Measurements from ENCODE around the gene SMPD2. TPM values are rescaled to one million over a fixed set of nuclear protein-coding genes. Genes with fewer than 3 reads are reported as not detected.
A peak's percentile ranks its signal among the peaks of the same experiment; 100 is the strongest.

SMPD2 gene
- 8.2 and 10.3 TPM in 2 replicates for total RNA-seq (2021)
- percentile 58 among the genes with signal in this experiment for Bru-seq, nascent RNA
- BruChase-seq, experiment 1, labeled RNA remaining after a 2-hour chase, result percentile 54 among the genes with signal in this experiment
- percentile 59 among the genes with signal in this experiment for BruChase-seq, experiment 2, labeled RNA remaining after a 6-hour chase
- long read RNA-seq, transcript SMPD2-201 (10 exons, 1,645 nt), result major isoform, 6 of 12 reads
- long read RNA-seq, partial matches to known transcripts, result 1 of 12 reads
- long read RNA-seq, other reads (novel, unspliced or antisense), result 4 of 12 reads

- Histone ChIP-seq H3K4me3 (peak within 1 kb of the TSS; percentile 92), H3K27me3 (ENCODE audit: insufficient read depth, low read depth) (no peaks in the 10 kb centered on the region), H3K4me2 (peak within 1 kb of the TSS; percentile 98), H3K36me3 (ENCODE audit: low read depth) (0 out of 2 replicates have a peak, but pooled peaks cover 9% of the 10 kb centered on the region), H3K4me1 (replicated peaks; ENCODE audit: insufficient read depth) (peaks cover 18% of the 10 kb centered on the region), H3K9me3 (ENCODE audit: insufficient read depth, low read depth) (no peaks in the 10 kb centered on the region), H2AFZ (peak within 1 kb of the TSS; percentile 80), H3F3A (ENCODE audit: insufficient read depth, low read depth) (peaks cover 25% of the 10 kb centered on the region), H3K9me2 (ENCODE audit: insufficient read depth) (no peaks in the 10 kb centered on the region), H3K27ac (peak within 1 kb of the TSS; percentile 81), H3K79me2 (ENCODE audit: low read depth) (peaks cover 38% of the 10 kb centered on the region), H4K20me1 (ENCODE audit: insufficient read depth) (no peaks in the 10 kb centered on the region)
- ChIA-PET CTCF (interaction anchor here (0.5 kb wide), 1 partner anchor 56 kb away, joined by 3 read pairs; no protein-coding TSS in a partner anchor), POLR2A (ENCODE audit: unreplicated experiment) (interaction anchor here (0.5 to 0.7 kb wide), 6 partner anchors 16 to 739 kb away, joined by 3 to 8 read pairs (median 5); partner anchors contain the start of gene WASF1)
- peak; percentile 69 to 88 for DNase-seq
- TF ChIP-seq EZH2 (IDR thresholded peaks at IDR 0.05; ENCODE audit: low read depth) (no peak), CTCF (conservative IDR thresholded peaks at IDR 0.05) (peak; percentile 56)
- intact Hi-C loops (cut with micrococcal nuclease; ENCODE audit: unreplicated experiment), result loop anchor here (1.0 to 2.0 kb wide), 2 partner anchors 42 to 57 kb away; partner anchors contain the start of gene ZBTB24
- BruUV-seq (replicated peaks), result no TSS peak
Measured at GRCh38 chr6:109440331-109441068, at the start of gene SMPD2, which contains the start of gene PPIL6. Gene SMPD2, plus strand, starts transcription at chr6:109440724. Its CDS starts 398 bp downstream, at chr6:109441122. Gene PPIL6, minus strand, starts transcription at chr6:109440628. Its CDS starts 38 bp downstream, at chr6:109440590.

GRCh38 chr6:109393157-109393885 is 47.2 kb upstream of the SMPD2 start:
- intact Hi-C loops (cut with micrococcal nuclease; ENCODE audit: unreplicated experiment), result no loop called here
- 0 out of 2 replicates have a peak, but pooled peaks cover 8% of the 10 kb centered on the region for H3F3A ChIP-seq (ENCODE audit: insufficient read depth, low read depth)
- no peaks in the 10 kb centered on the region for H3K9me3 ChIP-seq (ENCODE audit: insufficient read depth, low read depth)
- no peak overlapping the region for H3K4me3 ChIP-seq
- no peak overlapping the region for H3K27ac ChIP-seq
- BruUV-seq (replicated peaks), result no TSS peak
- H3K27me3 ChIP-seq (ENCODE audit: insufficient read depth, low read depth), result no peaks in the 10 kb centered on the region
- CTCF ChIA-PET, result interaction anchor here (0.5 kb wide), 1 partner anchor 286 kb away, joined by 4 read pairs; no protein-coding TSS in a partner anchor
- H3K36me3 ChIP-seq (ENCODE audit: low read depth), result no peaks in the 10 kb centered on the region
- no peaks in the 10 kb centered on the region for H3K79me2 ChIP-seq (ENCODE audit: low read depth)
- 0 out of 2 replicates have a peak, but pooled peaks cover 5% of the 10 kb centered on the region for H3K4me1 ChIP-seq (replicated peaks; ENCODE audit: insufficient read depth)
- H3K4me2 ChIP-seq, result no peak overlapping the region
- H3K9me2 ChIP-seq (ENCODE audit: insufficient read depth), result no peaks in the 10 kb centered on the region
- H4K20me1 ChIP-seq (ENCODE audit: insufficient read depth), result no peaks in the 10 kb centered on the region
- no peak overlapping the region for H2AFZ ChIP-seq
- POLR2A ChIA-PET (ENCODE audit: unreplicated experiment), result interaction anchor here (0.6 kb wide), 2 partner anchors 41 to 1099 kb away, joined by 3 to 16 read pairs; no protein-coding TSS in a partner anchor
- TF ChIP-seq EZH2 (IDR thresholded peaks at IDR 0.05; ENCODE audit: low read depth) (no peak), CTCF (conservative IDR thresholded peaks at IDR 0.05) (no peak)
- no peak for DNase-seq

All from PC-9 (cell line).